DMS153 treated with DMSO at 0.1 percent for 48 hours (cell line): ENCODE measurements around the gene NFILZ.

ENCODE experiments used
- DNase-seq: peaks from one replicate; lab custom pipeline; 2025; ENCODE audit not compliant: unreplicated experiment; lab: John Stamatoyannopoulos, UW

The NFILZ gene, protein sequence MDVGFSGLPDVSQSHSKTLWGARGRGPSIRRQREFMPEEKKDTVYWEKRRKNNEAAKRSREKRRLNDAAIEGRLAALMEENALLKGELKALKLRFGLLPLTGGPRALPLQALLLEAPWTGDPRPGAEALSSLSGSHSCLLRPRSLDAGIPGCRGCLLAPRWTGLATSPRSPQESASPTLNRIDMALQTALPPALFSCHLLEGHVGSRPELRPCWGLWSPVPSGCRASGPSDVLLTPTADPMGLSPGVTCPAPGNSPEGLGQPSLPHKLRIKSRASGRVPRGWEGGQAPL

DNA sequence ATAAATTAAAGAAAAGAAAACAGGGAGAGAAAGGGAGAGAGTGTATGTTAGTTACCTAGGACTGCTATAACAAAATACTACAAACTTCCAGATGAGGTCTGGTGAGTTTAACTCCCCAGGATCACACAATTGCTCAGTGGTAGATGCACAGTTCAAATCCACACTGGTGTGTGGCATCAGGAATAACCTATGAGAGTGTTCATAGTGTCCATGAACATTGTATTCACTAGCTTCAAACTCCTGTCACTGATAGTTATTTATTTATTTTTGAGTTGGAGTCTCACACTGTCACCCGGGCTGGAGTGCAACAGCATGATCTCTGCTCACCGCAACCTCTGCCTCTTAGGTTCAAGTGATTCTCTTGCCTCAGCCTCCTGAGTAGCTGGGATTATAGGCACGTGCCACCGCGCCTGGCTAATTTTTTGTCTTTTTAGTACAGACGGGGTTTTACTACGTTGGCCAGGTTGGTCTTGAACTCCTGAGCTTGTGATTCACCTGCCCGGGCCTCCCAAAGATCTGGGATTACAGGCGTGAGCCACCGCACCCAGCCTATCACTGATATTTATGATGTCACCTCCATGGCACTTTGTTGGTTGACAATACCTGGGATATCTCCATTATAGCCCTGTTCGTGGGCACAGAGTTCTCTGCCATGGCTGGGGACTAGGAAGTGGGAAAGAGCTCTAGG lies at the start of gene NFILZ:
TSS of gene NFILZ (plus strand) at position 638 of the 688 bp plus-strand sequence. CDS start 46,133 bp downstream, outside the sequence.
- DNase-seq, result no peak

DNA sequence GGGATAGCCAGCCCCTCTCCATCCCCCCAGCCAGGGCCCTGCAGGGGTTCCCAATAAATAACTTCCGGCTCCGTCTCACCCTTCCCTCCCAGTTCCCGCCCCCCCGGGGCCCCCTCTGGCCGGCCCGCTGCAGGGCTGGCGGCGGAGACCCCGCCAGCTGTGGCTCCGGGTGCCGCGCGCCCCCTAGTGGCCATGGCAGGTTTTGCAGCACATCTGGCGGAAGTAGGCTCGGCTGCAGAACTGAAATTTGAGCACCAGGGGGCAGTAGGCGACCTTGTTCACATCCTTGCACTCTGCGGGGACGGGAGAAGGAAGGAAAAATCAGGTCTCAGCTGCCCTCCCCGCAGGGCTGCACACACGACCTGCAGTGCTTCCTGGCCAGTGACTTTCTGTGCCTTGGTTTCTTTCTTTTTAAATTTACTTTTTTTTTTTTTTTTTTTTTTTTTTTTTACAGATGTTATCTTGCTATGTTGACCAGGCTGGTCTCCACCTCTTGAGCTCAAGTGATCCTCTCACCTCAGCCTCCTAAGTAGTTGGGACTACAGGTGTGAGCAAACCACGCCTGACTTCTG lies 49.6 kb upstream of the NFILZ start:
- peak; percentile 27 for DNase-seq

DNA sequence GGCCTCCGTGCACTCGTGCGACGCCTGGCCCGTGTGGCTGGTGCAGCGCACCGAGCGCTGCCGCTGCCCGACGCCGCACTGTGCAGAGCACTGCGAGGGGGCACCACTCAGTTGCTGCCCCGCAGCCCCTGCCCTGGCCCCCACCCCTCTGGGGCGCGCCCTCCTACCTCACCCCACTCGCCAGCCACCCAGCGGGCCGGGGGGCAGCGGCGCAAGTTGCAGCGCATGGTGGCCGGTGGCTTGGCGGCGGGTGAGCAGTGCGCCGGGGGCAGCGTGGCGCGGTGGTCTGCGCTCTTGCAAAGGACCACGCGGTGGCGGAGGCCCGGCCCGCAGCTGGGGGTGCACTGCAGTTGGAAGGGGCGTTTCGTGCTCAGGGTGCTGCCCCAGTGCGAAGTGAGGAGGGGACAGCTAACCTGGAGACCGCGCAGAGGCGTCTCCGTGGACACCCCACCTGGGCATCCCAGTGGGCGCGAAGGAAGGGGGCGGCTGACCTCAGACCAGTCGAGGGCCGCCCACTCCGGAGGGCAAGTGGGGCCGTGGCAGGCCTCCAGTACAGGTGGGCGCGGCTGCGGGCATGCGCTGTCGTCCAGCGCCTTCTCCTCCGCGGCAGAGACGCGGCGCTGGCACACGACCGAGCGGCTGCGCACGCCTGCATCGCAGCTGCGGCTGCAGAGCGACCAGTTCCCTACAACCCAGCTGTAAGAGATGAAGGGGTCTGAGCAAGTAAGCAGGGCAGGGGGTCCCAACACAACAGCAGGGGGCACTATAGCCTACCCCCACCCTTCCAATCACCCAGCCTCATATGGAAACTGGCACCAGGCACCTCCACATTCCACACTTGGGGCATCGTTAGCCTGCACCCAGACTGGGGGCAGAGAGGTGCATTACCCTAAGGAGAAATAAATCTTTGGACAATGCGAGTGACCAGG lies 45.2 kb upstream of the NFILZ start:
- DNase-seq, result no peak

DNA sequence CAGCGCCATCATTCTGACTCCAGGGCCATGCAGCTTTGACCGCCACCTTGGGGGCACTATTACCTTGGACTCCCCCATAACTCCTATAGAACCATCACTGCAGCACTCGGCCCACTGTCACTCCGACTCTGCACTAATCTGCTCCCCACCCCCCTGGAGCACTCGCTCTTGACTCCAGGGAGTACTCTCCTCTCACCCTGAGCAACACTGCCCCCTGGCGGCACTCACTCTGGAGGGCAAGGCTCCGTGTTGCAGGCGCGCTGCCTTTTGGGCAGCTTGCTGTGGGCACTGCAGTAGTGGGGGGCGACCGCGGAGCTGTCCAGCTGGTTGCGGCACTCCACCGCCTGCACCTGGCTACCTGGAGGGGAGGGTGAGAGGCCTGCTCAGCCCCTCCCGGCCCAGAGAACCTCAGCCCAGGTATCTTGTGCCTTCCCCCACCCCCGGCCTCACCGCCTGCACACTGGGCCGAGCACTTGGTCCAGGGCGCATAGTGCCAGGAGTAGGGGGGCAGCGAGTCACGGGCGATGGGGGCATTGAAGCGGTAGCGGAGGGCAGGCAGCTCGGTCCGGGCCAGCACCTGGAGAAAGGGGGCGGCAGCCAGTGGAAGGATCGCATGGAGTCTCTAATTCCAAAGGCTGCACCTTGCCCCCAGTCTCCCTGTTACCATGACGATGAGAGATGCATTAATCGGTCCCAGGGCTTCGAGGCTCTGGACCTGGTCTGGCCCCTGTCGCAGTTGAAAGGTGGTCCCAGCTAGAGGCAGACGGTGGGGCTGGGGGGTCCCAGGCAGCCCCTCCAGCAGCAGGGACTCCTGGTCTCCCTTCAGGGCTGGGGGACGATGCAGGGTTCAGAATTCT lies 44.3 kb upstream of the NFILZ start:
- no peak for DNase-seq

DNA sequence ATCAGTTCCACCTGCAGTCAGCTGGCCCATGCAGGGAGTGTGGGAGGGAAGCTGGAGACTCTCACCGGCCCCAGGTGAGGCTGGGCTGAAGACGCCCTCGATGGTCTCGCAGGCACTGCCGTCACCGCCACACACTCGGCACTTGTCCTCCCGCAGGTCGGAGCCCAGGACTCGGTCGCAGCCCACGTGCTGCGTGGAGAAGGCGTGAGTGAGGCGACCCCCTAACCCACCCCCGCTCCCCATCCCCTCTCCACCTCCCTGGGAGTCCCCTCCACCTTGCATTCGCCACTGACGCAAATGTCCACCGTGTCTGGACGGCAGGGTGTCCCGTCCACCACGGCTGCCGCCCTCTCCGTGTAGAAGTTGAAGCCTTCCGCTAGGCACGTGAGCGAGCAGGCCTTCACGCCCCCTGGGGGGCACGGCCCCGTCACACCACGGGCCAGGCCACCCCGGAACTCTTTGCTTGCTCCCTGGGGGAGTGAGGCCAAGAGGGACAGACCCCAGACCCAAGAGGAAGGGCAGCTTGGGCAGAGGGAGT lies 41.2 kb upstream of the NFILZ start:
- DNase-seq, result no peak

DNA sequence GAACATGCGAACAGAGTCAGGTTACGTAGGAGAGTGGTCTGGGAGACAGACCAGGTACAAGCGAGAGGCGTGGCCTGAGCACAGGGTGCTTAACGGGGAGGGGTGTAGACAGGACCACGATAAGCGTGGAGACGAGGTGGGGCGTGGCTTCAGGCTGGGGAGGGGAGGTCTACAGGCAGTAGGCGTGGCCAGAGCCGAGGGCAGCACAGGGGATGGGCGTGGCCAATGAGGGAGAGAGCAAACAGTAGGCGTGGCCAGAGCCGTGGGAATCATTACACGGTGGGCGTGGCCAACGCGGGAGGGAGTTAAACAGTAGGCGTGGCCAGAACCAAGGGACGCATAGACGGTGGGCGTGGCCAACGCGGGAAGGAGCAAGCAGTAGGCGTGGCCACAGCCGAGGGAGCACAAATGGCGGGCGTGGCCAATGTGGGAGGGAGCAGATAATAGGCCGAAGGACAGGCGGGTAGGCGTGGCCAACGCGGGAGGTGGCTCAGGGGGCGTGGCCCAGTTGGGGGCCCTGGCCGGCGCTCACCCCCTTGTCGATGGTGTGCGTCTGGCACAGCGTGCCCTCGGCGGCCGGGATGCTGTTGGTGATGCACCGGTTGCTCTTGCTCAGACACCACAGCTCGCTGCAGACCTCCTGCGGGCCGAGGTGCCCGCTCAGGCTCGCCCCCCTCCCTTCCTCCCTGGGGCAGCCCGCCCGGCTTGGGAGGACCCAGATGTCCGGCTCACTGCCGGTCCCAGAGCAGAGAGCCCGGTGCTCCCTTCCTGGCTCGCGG lies 38.0 kb upstream of the NFILZ start:
- DNase-seq, result no peak

DNA sequence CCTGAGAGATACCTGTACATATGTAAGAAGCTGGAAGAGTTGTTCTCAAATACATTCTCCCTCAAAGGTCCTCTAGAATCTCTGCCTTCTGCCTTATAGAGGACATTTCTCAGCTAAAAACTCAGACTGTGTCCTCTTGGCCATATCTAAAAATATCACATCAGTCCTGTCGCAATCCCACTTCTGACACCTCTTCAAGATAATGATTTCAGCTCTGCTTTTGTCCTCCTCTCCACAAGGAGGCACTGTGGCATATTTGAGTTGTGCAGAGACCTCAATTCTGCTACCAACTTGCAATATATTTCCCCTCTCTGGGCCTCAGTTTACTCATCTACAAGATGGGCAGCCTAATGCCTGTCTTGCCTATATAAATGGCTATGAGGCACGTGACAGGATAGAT lies 36.5 kb upstream of the NFILZ start:
- no peak for DNase-seq

DNA sequence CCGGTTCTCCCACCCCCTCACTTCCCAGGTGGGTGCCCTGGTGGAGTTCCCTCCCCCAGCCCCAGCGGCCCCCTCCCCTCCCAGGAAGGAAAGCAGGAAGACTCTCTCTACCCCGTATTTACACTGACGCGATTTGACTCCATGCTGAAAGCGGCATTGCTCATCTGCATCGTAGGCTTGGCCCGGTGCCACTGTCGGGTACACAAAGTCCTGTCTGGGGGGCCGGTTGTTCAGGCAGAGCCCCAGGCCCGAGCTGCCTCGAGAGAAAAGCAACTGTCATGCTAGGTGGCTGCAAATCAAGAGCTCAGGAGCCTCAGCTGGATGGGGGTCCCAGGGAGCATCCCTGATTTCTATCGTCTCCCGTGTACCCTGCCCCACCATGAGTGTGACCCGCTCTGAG lies 34.8 kb upstream of the NFILZ start:
- no peak for DNase-seq

DNA sequence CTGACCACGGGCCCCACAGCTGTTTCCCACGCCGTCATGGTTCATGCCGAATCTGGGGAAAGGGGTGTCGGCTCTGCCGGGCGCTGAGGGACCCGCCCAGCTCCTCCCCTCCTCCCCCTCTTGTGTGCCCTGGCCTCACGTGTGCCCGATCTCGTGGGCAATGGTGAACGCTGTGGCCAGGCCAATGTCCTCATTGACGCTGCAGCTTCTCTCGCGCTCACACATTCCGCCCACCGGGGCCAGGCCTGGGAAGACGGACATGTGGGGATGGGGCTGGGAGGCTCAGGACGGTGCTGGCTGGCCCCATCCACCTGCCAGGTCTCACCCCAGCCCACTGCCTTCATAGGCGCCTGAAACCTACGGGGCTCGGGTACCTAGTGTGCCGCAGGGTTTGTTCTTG lies 34.3 kb upstream of the NFILZ start:
- no peak for DNase-seq

DNA sequence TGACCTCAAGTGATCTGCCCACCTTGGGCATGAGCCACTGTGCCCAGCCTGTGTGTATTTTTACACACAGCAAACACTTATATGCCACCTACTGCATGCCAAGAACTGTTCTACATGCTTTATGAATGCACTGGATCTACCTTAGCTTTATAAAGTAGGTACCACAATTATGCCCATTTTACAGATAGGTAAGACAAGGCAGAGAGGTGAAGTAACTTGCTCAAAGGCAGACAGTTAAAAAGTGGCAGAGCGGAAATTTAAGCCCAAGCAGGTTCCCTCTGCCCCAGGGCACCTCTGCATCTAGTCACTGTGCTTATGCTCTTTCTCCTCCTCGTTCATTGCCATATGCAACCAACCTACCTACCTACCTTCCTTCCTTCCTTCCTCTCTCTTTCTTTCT lies 30.4 kb upstream of the NFILZ start:
- no peak for DNase-seq

DNA sequence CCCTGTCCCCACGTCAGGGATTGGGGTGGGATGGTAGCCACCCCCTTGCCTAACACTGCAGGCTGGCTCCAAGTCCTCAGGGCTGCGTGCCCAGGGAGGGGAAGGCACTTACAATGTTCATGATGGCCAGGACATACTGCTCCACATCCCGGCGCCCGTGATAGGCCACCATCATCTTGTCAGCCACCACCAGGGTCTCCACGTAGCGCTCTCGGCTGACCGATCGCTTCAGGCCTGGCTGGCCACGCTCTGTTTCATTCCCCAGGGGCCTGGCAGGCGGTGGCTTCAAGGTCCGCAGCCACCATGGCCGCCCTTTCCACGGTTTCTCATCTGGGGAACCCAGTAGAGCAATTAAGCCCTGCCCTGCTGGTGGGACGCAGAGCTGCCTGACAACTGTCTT lies 29.6 kb upstream of the NFILZ start:
- DNase-seq, result no peak

DNA sequence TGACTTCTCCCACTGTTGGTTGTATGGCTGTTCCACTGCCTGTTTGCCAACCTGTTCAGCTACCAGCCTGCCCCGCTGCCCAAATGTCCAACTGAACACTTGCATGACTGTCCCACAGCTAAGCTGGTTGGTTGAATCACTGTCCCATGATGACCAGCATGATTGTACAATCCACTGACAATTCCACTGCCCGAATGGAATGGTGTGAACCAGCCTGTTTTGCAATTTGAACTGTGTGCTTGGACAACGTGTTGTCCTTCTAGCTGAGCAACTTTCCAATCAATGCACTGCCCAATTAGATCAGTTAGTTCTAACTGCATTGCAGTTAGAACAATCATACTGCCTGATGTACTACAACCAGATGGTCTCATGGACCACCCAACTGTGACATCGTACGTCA lies 28.6 kb upstream of the NFILZ start:
- DNase-seq, result no peak

DNA sequence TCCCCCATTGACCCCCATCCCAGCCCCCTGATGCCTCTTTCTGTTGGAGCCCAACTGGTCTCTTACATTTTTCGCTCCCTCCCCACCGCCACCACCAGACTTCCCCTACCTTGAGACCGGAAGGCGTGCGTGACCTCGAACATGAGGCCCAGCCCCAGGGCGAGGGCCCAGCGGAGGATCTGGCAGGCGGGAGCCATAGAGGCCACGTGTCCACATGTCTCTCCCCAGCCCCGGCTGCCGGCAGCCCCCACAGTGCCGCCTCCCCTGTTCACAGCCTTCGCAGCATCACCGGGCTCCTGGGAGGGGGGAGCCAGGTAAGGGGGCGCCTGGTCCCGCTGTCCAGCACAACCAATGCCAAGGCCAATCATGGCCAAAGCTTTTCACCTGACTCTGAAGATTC lies 24.9 kb upstream of the NFILZ start:
- no peak for DNase-seq

DNA sequence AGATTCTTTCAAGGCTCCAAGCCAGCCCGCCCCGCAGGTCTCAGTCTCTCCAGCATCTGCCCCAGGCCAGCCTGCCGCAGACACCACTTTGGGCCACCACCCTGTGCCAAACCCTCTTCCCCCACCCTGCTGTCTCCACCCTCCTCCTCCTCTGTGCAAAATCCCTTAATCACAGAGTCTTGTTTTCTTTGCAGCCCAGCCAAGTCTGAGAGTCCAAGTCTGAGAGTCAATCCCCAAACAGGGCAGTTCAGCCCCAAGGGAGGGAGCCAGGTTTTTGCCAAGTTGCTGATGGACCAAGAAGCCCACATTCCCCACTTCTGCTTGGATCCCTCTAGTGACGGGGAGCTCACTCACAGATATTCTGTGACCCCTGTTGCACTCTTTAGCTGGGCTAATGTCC lies 23.0 kb upstream of the NFILZ start:
- no peak for DNase-seq

DNA sequence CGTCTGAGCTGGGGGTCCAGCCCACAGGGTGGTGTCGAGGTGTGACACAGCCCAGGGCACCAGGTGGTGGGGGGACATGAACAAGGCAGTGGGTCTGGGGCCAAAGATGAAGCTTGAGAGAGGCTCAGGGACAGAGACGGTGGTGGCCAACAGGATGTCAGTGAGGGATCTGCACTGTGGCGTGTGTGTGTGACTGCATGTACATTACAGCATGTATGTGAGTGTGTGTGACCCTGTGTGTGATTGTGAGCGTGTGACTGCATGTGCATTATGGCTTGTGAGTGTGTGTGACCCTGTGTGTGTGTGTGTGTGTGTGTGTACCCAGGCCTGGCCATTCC lies 21.5 kb upstream of the NFILZ start:
- no peak for DNase-seq

DNA sequence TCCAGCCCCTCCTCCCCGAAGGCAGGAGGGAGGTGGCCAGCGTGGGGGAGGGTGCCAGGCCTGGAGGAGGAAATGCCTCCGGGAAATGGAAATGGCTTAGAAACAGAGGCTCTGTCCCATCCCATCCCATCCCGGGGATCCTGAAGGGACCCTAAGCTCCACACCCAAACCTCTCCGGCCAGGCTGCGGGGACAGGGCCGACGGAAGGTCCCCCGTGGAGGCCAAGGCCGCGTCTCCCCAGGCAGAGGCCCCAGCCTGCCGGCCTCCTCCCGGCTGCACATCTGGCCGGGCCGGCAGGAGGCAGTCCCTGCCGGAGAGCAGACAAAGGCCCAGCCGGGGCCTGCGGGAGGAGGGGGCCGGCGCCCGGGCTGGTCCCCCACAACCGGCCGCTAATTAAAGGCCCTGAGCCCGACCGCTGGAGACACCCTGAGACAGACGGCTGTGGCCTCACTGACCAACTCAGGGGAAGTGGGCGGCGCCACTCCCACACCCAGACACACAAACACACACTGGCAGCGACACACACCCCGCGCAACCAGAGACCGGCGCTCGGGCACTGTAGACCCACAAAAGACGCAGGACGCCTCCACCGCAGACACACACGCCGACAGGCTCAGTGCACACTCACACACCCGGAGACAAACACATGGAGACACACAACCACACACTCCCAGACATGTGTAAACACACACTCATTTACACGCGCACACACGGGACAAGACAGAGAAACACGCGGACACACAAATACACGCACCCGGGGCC lies 21.0 kb upstream of the NFILZ start:
- no peak for DNase-seq

DNA sequence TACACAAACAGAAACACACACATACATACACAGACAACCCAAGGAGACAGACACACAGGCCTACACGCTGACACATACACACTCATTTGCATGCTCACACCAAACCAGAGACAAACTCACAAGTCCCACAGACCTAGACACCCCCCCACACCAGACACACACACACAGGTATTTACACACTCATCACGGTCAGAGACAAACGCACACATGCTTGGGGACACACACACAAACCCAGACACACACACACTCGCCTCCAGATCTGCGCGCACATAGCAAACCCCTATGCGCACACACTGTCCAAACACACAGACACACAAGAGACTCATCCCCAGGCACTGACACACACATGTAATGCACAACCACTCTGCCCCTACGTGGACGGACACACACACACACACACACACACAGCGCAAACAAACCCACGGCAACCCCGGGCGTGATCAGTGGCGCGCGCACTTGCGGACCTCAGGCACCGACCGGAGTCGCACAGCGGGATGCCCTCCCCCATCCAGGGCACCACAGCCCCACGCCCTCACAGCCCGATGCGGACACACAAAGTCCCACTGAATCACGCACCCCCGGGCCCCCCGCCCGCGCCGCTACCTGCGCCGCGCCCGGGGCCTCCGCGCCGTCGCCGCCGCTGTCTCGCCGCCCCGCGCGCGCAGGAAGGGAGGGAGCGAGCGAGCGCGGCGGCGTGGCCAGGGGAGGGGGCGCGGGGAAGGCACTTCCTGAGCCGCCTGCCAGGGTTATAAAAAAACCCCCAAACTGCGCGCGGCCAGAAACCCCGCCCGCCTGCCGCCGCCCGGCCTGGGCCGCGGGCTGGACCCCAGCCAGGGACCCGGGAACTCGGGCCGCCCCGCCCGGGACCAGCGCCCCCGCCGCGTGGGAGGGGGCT lies 20.1 kb upstream of the NFILZ start, which contains the start of gene ADAMTS10:
TSS of gene ADAMTS10 (minus strand) at position 675 of the 895 bp plus-strand sequence. CDS start 5,005 bp downstream, outside the sequence.
- no peak for DNase-seq

DNA sequence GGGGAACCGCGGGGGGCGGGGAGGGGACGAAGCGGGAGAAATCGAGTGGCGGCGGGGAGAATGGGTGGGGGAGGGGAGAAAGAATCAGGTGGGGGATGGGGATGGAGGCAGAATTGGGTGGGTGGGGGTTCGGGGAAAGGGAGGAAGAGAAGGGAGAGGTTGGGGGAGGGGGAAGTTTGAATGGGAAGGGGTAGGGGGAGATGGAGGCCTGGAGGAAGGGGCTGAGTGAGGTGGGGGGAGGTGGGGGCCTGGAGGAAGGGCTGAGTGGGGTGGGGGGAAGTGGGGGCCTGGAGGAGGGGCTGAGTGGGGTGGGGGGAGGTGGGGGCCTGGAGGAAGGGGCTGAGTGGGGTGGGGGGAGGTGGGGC lies 19.5 kb upstream of the NFILZ start:
- DNase-seq, result no peak
